CD8-positive, alpha-beta memory T cell (primary cell): Measurements from ENCODE around the gene WWC1. TPM values are rescaled to one million over a fixed set of nuclear protein-coding genes. Genes with fewer than 3 reads are reported as not detected.
"Not testable (repeated sequence)": the region's sequence is repeated elsewhere in the genome, so short reads cannot be mapped to it uniquely, and the experiment has no call there.

ENCODE experiments used
- CTCF ChIA-PET: fragments of 350-600 bp; sonication (Branson Sonifier 250); formaldehyde crosslinking; loops from one replicate; lab custom pipeline; 2021; ENCODE audit warnings: antibody characterized with exemption; lab: Charles Lee
- POLR2A ChIA-PET: fragments of 350-600 bp; sonication (Branson Sonifier 250); formaldehyde crosslinking; loops from one replicate; lab custom pipeline; 2021; ENCODE audit warnings: antibody characterized with exemption; lab: Charles Lee
- DNase-seq, 5 donors: peaks; one replicate each; pipeline versions ENCODE4 v3.0.0 to v3.0.0-alpha.2; 2020 to 2022; ENCODE audit warnings: mixed read lengths in 1 of 5
- H3K27ac ChIP-seq: one replicate; pipeline ENCODE4 v1.7.0; 2013; ENCODE audit warnings: low read depth, mild to moderate bottlenecking, low read length, moderate library complexity
- H3K27me3 ChIP-seq: 2 replicates; pipeline ENCODE4 v1.7.0; 2013; ENCODE audit warnings: low read length, mild to moderate bottlenecking; ENCODE audit not compliant: insufficient read depth, poor library complexity, severe bottlenecking
- H3K36me3 ChIP-seq: 2 replicates; pipeline ENCODE4 v1.7.0; 2013; ENCODE audit warnings: mild to moderate bottlenecking, low read length, moderate library complexity; ENCODE audit not compliant: insufficient read depth
- H3K4me1 ChIP-seq: 2 replicates; pipeline ENCODE4 v1.7.0; 2013; ENCODE audit warnings: mild to moderate bottlenecking, low read length, moderate library complexity; ENCODE audit not compliant: insufficient read depth
- H3K4me3 ChIP-seq: 2 replicates; pipeline ENCODE4 v1.7.0; 2013; ENCODE audit warnings: mild to moderate bottlenecking, low read length
- H3K9me3 ChIP-seq: 2 replicates; pipeline ENCODE4 v1.7.0; 2013; ENCODE audit warnings: mild to moderate bottlenecking, low read length
- H3K27ac Mint-ChIP-seq, 8 donors: one replicate each; pipeline ENCODE4 v1.8.0; 2020 to 2021; ENCODE audit warnings: mixed read lengths in 8 of 8, mild to moderate bottlenecking in 6 of 8, inconsistent platforms in 3 of 8, moderate library complexity in 3 of 8
- H3K27me3 Mint-ChIP-seq, 2 donors: one replicate each; pipeline ENCODE4 v1.8.0; 2020 to 2021; ENCODE audit warnings: mixed read lengths in 2 of 2, mild to moderate bottlenecking in 1 of 2, moderate library complexity in 1 of 2
- H3K36me3 Mint-ChIP-seq, 3 donors: one replicate each; pipeline ENCODE4 v1.8.0; 2020 to 2021; ENCODE audit warnings: mixed read lengths in 3 of 3, inconsistent platforms in 1 of 3, mild to moderate bottlenecking in 1 of 3
- H3K4me1 Mint-ChIP-seq, 3 donors: one replicate each; pipeline ENCODE4 v1.8.0; 2020 to 2021; ENCODE audit warnings: mixed read lengths in 3 of 3, inconsistent platforms in 1 of 3, mild to moderate bottlenecking in 1 of 3
- H3K4me3 Mint-ChIP-seq, 7 donors: one replicate each; pipeline ENCODE4 v1.8.0; 2020 to 2021; ENCODE audit warnings: mixed read lengths in 7 of 7, mild to moderate bottlenecking in 6 of 7, moderate library complexity in 4 of 7, inconsistent platforms in 2 of 7
- H3K9me3 Mint-ChIP-seq, 5 donors: one replicate each; pipeline ENCODE4 v1.8.0; 2020 to 2022; ENCODE audit warnings: mixed read lengths in 5 of 5, mild to moderate bottlenecking in 3 of 5, moderate library complexity in 2 of 5, inconsistent platforms in 1 of 5
- polyA plus RNA-seq: library from polyadenylated mRNA; unstranded; fragments of 300-500 nt; fragmentation: Illumina TruSeq; gene quantifications from one replicate; pipeline ENCODE4 v1.2.3, GENCODE V29; 2021
- total RNA-seq, 2 experiments: library from RNA; stranded (reverse); gene quantifications; one replicate each; pipeline ENCODE4 v1.2.3, GENCODE V29; 2021

The WWC1 gene
- total and polyA plus RNA-seq, 3 experiments from 2014 or later: 0.52 to 1.8 (median 0.77) TPM

GRCh38 chr5:168334695-168335094 is 43.2 kb downstream of the WWC1 start:
- H3K27me3 Mint-ChIP-seq: peaks cover 8 to 20% of the 10 kb centered on the region in 2 donors
- POLR2A ChIA-PET: no interaction called here

GRCh38 chr5:168337361-168337760 is 45.9 kb downstream of the WWC1 start:
- ChIA-PET POLR2A (no interaction called here), CTCF (no interaction called here)
- no peak overlapping the region for H3K4me3 ChIP-seq
- no peaks in the 10 kb centered on the region for H3K4me1 Mint-ChIP-seq
- H3K27me3 ChIP-seq: no peaks in the 10 kb centered on the region
- H3K4me3 Mint-ChIP-seq: no peak overlapping the region
- H3K36me3 Mint-ChIP-seq: peaks cover 0 to 2% (median 0%) of the 10 kb centered on the region in 3 donors
- DNase-seq: no peak
- no peaks in the 10 kb centered on the region for H3K4me1 ChIP-seq
- no peak overlapping the region for H3K27ac ChIP-seq
- no peaks in the 10 kb centered on the region for H3K9me3 ChIP-seq
- H3K27me3 Mint-ChIP-seq: peaks cover 15 to 27% of the 10 kb centered on the region in 2 donors
- H3K36me3 ChIP-seq: no peaks in the 10 kb centered on the region
- peaks cover 0 to 5% (median 0%) of the 10 kb centered on the region in 5 donors for H3K9me3 Mint-ChIP-seq
- H3K27ac Mint-ChIP-seq: no peak overlapping the region

More at GRCh38 chr5:168334695-168335094, 43.2 kb downstream of the WWC1 start:
- DNase-seq: no peak
- H3K4me1 Mint-ChIP-seq: no peaks in the 10 kb centered on the region
- H3K9me3 Mint-ChIP-seq: peaks cover 0 to 5% (median 0%) of the 10 kb centered on the region in 5 donors
- Histone ChIP-seq H3K4me3 (no peak overlapping the region), H3K9me3 (no peaks in the 10 kb centered on the region), H3K27me3 (no peaks in the 10 kb centered on the region), H3K4me1 (no peaks in the 10 kb centered on the region), H3K27ac (no peak overlapping the region), H3K36me3 (no peaks in the 10 kb centered on the region)
- peaks cover 0 to 2% (median 0%) of the 10 kb centered on the region in 3 donors for H3K36me3 Mint-ChIP-seq
- CTCF ChIA-PET: no interaction called here
- H3K27ac Mint-ChIP-seq: no peak overlapping the region
- H3K4me3 Mint-ChIP-seq: no peak overlapping the region

- no peak overlapping the region for H3K27ac ChIP-seq
- no peaks in the 10 kb centered on the region for H3K27me3 ChIP-seq
- no peaks in the 10 kb centered on the region for H3K4me1 ChIP-seq
- Mint-ChIP-seq H3K36me3 (peaks cover 0 to 2% (median 0%) of the 10 kb centered on the region in 3 donors), H3K9me3 (peaks cover 0 to 3% (median 0%) of the 10 kb centered on the region in 5 donors), H3K4me1 (no peaks in the 10 kb centered on the region), H3K27me3 (peaks cover 15 to 27% of the 10 kb centered on the region in 2 donors), H3K4me3 (no peak overlapping the region), H3K27ac (no peak overlapping the region)
- ChIA-PET CTCF (no interaction called here), POLR2A (no interaction called here)
- no peak overlapping the region for H3K4me3 ChIP-seq
- no peaks in the 10 kb centered on the region for H3K36me3 ChIP-seq
- DNase-seq: no peak
- no peaks in the 10 kb centered on the region for H3K9me3 ChIP-seq
Observed at GRCh38 chr5:168339109-168339771, 47.8 kb downstream of the WWC1 start.

- DNase-seq, H3K4me1 Mint-ChIP-seq, H3K4me3 ChIP-seq, H3K27me3 ChIP-seq, H3K36me3 Mint-ChIP-seq, CTCF ChIA-PET, H3K4me1 ChIP-seq, H3K9me3 ChIP-seq, H3K27ac ChIP-seq, H3K27ac Mint-ChIP-seq, POLR2A ChIA-PET, H3K4me3 Mint-ChIP-seq, H3K9me3 Mint-ChIP-seq, H3K36me3 ChIP-seq: not testable (repeated sequence)
- peaks cover 15 to 27% of the 10 kb centered on the region in 2 donors for H3K27me3 Mint-ChIP-seq
Observed at GRCh38 chr5:168339772-168340140, 48.3 kb downstream of the WWC1 start.

GRCh38 chr5:168340487-168340886 is 49.0 kb downstream of the WWC1 start:
- no peak overlapping the region for H3K4me3 ChIP-seq
- no peak overlapping the region for H3K27ac Mint-ChIP-seq
- no peak overlapping the region for H3K27ac ChIP-seq
- H3K36me3 ChIP-seq: no peaks in the 10 kb centered on the region
- no peak for DNase-seq
- no peaks in the 10 kb centered on the region for H3K4me1 Mint-ChIP-seq
- H3K36me3 Mint-ChIP-seq: peaks cover 0 to 2% (median 0%) of the 10 kb centered on the region in 3 donors
- H3K4me3 Mint-ChIP-seq: no peak overlapping the region
- H3K4me1 ChIP-seq: no peaks in the 10 kb centered on the region
- no peaks in the 10 kb centered on the region for H3K27me3 ChIP-seq
- POLR2A ChIA-PET: no interaction called here
- CTCF ChIA-PET: no interaction called here
- peaks cover 0 to 3% (median 0%) of the 10 kb centered on the region in 5 donors for H3K9me3 Mint-ChIP-seq
- peaks cover 15 to 27% of the 10 kb centered on the region in 2 donors for H3K27me3 Mint-ChIP-seq
- H3K9me3 ChIP-seq: no peaks in the 10 kb centered on the region

- H3K4me3 ChIP-seq: no peak overlapping the region
- no peaks in the 10 kb centered on the region for H3K36me3 ChIP-seq
- H3K9me3 ChIP-seq: no peaks in the 10 kb centered on the region
- Mint-ChIP-seq H3K4me1 (no peaks in the 10 kb centered on the region), H3K36me3 (peaks cover 0 to 2% (median 0%) of the 10 kb centered on the region in 3 donors), H3K4me3 (no peak overlapping the region), H3K27ac (no peak overlapping the region), H3K9me3 (peaks cover 0 to 3% (median 0%) of the 10 kb centered on the region in 5 donors), H3K27me3 (peaks cover 15 to 27% of the 10 kb centered on the region in 2 donors)
- H3K4me1 ChIP-seq: no peaks in the 10 kb centered on the region
- DNase-seq: no peak
- POLR2A ChIA-PET: no interaction called here
- CTCF ChIA-PET: no interaction called here
- H3K27me3 ChIP-seq: no peaks in the 10 kb centered on the region
- H3K27ac ChIP-seq: no peak overlapping the region
Observed at GRCh38 chr5:168341178-168341577, 49.7 kb downstream of the WWC1 start.

- Histone ChIP-seq H3K27me3 (no peaks in the 10 kb centered on the region), H3K4me3 (no peak overlapping the region), H3K9me3 (no peaks in the 10 kb centered on the region), H3K27ac (no peak overlapping the region), H3K36me3 (no peaks in the 10 kb centered on the region), H3K4me1 (no peaks in the 10 kb centered on the region)
- Mint-ChIP-seq H3K4me1 (no peaks in the 10 kb centered on the region), H3K27me3 (peaks cover 15 to 29% of the 10 kb centered on the region in 2 donors), H3K27ac (no peak overlapping the region), H3K4me3 (no peak overlapping the region), H3K9me3 (peaks cover 0 to 3% (median 0%) of the 10 kb centered on the region in 5 donors), H3K36me3 (peaks cover 0 to 2% (median 0%) of the 10 kb centered on the region in 3 donors)
- DNase-seq: no peak
- ChIA-PET POLR2A (no interaction called here), CTCF (no interaction called here)
Observed at GRCh38 chr5:168342151-168342825, 50.8 kb downstream of the WWC1 start.

GRCh38 chr5:168342985-168343384 is 51.5 kb downstream of the WWC1 start:
- H3K27ac Mint-ChIP-seq: no peak overlapping the region
- Histone ChIP-seq H3K4me3 (no peak overlapping the region), H3K27ac (no peak overlapping the region), H3K9me3 (no peaks in the 10 kb centered on the region), H3K27me3 (no peaks in the 10 kb centered on the region), H3K4me1 (no peaks in the 10 kb centered on the region), H3K36me3 (no peaks in the 10 kb centered on the region)
- peaks cover 11 to 31% of the 10 kb centered on the region in 2 donors for H3K27me3 Mint-ChIP-seq
- CTCF ChIA-PET: no interaction called here
- no peaks in the 10 kb centered on the region for H3K36me3 Mint-ChIP-seq
- POLR2A ChIA-PET: no interaction called here
- DNase-seq: no peak
- no peak overlapping the region for H3K4me3 Mint-ChIP-seq
- H3K9me3 Mint-ChIP-seq: no peaks in the 10 kb centered on the region
- H3K4me1 Mint-ChIP-seq: no peaks in the 10 kb centered on the region
